ENCODE data around the gene STK16. TPM values are rescaled to one million over a fixed set of nuclear protein-coding genes. Genes with fewer than 3 reads are reported as not detected.
"Not testable (repeated sequence)": the region's sequence is repeated elsewhere in the genome, so short reads cannot be mapped to it uniquely, and the experiment has no call there.

The STK16 gene
- total and polyA plus RNA-seq, 2 of the 13 experiments (the other 11 are each of a cell fraction or from before 2014, with no cell fraction given): 28.0 to 50.9 TPM

DNA sequence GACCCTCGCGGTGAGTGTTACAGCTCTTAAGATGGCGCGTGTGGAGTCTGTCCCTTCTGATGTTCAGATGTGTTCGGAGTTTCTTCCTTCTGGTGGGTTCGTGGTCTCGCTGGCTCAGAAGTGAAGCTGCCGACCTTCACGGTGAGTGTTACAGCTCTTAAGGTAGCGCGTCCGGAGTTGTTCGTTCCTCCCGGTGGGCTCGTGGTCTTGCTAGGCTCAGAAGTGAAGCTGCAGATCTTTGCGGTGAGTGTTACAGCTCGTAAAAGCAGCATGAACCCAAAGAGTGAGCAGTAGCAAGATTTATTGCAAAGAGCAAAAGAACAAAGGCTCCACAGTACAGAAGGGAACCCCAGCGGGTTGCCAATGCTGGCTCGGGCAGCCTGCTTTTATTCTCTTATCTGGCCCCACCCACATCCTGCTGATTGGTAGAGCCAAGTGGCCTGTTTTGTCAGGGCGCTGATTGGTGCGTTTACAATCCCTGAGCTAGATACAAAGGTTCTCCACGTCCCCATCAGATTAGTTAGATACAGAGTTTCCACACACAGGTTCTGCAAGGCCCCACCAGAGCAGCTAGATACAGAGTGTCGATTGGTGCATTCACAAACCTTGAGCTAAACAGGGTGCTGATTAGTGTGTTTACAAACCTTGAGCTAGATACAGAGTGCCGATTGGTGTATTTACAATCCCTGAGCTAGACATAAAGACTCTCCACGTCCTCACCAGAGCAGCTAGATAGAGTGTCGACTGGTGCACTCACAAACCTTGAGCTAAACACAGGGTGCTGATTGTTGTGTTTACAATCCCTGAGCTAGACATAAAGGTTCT is 44.6 kb upstream of the STK16 start (continued):
- TF ChIP-seq, protein P1, sequence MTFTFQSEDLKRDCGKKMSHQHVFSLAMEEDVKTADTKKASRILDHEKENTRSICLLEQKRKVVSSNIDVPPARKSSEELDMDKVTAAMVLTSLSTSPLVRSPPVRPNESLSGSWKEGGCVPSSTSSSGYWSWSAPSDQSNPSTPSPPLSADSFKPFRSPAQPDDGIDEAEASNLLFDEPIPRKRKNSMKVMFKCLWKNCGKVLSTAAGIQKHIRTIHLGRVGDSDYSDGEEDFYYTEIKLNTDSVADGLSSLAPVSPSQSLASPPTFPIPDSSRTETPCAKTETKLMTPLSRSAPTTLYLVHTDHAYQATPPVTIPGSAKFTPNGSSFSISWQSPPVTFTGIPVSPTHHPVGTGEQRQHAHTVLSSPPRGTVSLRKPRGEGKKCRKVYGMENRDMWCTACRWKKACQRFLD (CRISPR knock-in tag; IDR thresholded peaks at IDR 0.05; ENCODE audit: borderline replicate concordance): 0 out of 2 replicates have a peak, but pooled peaks have one; percentile 31
- TF ChIP-seq ZEB1 (IDR thresholded peaks at IDR 0.05; ENCODE audit: insufficient replicate concordance, low read depth) (peak; percentile 36), TAF1 (CRISPR knock-in tag; IDR thresholded peaks at IDR 0.05) (peak; percentile 4; the same call in 1 of the 2 replicates), LCORL (CRISPR knock-in tag; IDR thresholded peaks at IDR 0.05) (peak; percentile 29; the same call in 1 of the 2 replicates), ZNF772 (CRISPR knock-in tag; IDR thresholded peaks at IDR 0.05) (0 out of 2 replicates have a peak, but pooled peaks have one; percentile 14), ZFX (CRISPR knock-in tag; IDR thresholded peaks at IDR 0.05; ENCODE audit: low read depth) (0 out of 2 replicates have a peak, but pooled peaks have one; percentile 16), POLR2G (IDR thresholded peaks at IDR 0.05; ENCODE audit: low read depth, low read length) (peak; percentile 69), FOXA3 (CRISPR knock-in tag; IDR thresholded peaks at IDR 0.05) (peak; percentile 52), POLR2A (IDR thresholded peaks at IDR 0.05; ENCODE audit: insufficient read depth in 1 of 2, low read depth in 2 of 2, low read length in 2 of 2) (peak; percentile 77 to 95), FOXP1 (IDR thresholded peaks at IDR 0.05) (peak; percentile 68; the same call in 1 of the 2 replicates), FOXP1 (CRISPR knock-in tag; IDR thresholded peaks at IDR 0.05) (0 out of 2 replicates have a peak, but pooled peaks have one; percentile 10), ZBTB7A (CRISPR knock-in tag; IDR thresholded peaks at IDR 0.05) (peak; percentile 36; the same call in 1 of the 2 replicates), DRAP1 (CRISPR knock-in tag; IDR thresholded peaks at IDR 0.05) (peak; percentile 46; the same call in 1 of the 2 replicates), ZNF350 (CRISPR knock-in tag; IDR thresholded peaks at IDR 0.05; ENCODE audit: borderline replicate concordance, low read depth) (peak; percentile 27; the same call in 1 of the 2 replicates), GATA4 (IDR thresholded peaks at IDR 0.05; ENCODE audit: borderline replicate concordance, low read depth) (peak; percentile 75; the same call in 1 of the 2 replicates), SETDB1 (CRISPR knock-in tag; IDR thresholded peaks at IDR 0.05; ENCODE audit: borderline replicate concordance) (peak; percentile 81)
- TF ChIP-seq LCORL (IDR thresholded peaks at IDR 0.05): not testable (repeated sequence)
- TF ChIP-seq, protein P2, sequence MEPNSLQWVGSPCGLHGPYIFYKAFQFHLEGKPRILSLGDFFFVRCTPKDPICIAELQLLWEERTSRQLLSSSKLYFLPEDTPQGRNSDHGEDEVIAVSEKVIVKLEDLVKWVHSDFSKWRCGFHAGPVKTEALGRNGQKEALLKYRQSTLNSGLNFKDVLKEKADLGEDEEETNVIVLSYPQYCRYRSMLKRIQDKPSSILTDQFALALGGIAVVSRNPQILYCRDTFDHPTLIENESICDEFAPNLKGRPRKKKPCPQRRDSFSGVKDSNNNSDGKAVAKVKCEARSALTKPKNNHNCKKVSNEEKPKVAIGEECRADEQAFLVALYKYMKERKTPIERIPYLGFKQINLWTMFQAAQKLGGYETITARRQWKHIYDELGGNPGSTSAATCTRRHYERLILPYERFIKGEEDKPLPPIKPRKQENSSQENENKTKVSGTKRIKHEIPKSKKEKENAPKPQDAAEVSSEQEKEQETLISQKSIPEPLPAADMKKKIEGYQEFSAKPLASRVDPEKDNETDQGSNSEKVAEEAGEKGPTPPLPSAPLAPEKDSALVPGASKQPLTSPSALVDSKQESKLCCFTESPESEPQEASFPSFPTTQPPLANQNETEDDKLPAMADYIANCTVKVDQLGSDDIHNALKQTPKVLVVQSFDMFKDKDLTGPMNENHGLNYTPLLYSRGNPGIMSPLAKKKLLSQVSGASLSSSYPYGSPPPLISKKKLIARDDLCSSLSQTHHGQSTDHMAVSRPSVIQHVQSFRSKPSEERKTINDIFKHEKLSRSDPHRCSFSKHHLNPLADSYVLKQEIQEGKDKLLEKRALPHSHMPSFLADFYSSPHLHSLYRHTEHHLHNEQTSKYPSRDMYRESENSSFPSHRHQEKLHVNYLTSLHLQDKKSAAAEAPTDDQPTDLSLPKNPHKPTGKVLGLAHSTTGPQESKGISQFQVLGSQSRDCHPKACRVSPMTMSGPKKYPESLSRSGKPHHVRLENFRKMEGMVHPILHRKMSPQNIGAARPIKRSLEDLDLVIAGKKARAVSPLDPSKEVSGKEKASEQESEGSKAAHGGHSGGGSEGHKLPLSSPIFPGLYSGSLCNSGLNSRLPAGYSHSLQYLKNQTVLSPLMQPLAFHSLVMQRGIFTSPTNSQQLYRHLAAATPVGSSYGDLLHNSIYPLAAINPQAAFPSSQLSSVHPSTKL (CRISPR knock-in tag; IDR thresholded peaks at IDR 0.05): peak; percentile 48
